Measurements from ENCODE around the gene ITGA3. TPM values are rescaled to one million over a fixed set of nuclear protein-coding genes. Genes with fewer than 3 reads are reported as not detected.
A peak's percentile ranks its signal among the peaks of the same experiment; 100 is the strongest.
"Not testable (repeated sequence)": the region's sequence is repeated elsewhere in the genome, so short reads cannot be mapped to it uniquely, and the experiment has no call there.

Gene ITGA3
- total RNA-seq, 2 donors from 2014 or later, result 7.4 to 40.7 TPM

GRCh38 chr17:50027881-50028735 lies 27.8 kb upstream of the ITGA3 start:
- H3K9me3 Mint-ChIP-seq, result peaks cover 0 to 3% of the 10 kb centered on the region in 2 donors
- ATAC-seq, result no peak
- H3K27ac Mint-ChIP-seq, result no peak overlapping the region
- DNase-seq (ENCODE audit: low spot score in 2 of 2), result no peak
- no peaks in the 10 kb centered on the region for H3K36me3 Mint-ChIP-seq

GRCh38 chr17:50028736-50029120 lies 27.2 kb upstream of the ITGA3 start:
- no peaks in the 10 kb centered on the region for H3K36me3 Mint-ChIP-seq
- DNase-seq (ENCODE audit: low spot score in 2 of 2) (no peak), ATAC-seq (no peak)
- H3K9me3 Mint-ChIP-seq, result peaks cover 0 to 3% of the 10 kb centered on the region in 2 donors
- no peak overlapping the region for H3K27ac Mint-ChIP-seq

GRCh38 chr17:50029185-50029584 lies 26.7 kb upstream of the ITGA3 start:
- H3K36me3 Mint-ChIP-seq, result no peaks in the 10 kb centered on the region
- ATAC-seq (no peak), DNase-seq (ENCODE audit: low spot score in 2 of 2) (no peak)
- H3K27ac Mint-ChIP-seq, result peak overlapping the region in 1 of 2 donors; percentile 22
- H3K9me3 Mint-ChIP-seq, result peaks cover 0 to 3% of the 10 kb centered on the region in 2 donors

GRCh38 chr17:50033316-50033715 lies 22.6 kb upstream of the ITGA3 start:
- no peaks in the 10 kb centered on the region for H3K36me3 Mint-ChIP-seq
- H3K9me3 Mint-ChIP-seq, result no peaks in the 10 kb centered on the region
- no peak overlapping the region for H3K27ac Mint-ChIP-seq
- ATAC-seq (no peak), DNase-seq (ENCODE audit: low spot score in 2 of 2) (no peak)

DNA sequence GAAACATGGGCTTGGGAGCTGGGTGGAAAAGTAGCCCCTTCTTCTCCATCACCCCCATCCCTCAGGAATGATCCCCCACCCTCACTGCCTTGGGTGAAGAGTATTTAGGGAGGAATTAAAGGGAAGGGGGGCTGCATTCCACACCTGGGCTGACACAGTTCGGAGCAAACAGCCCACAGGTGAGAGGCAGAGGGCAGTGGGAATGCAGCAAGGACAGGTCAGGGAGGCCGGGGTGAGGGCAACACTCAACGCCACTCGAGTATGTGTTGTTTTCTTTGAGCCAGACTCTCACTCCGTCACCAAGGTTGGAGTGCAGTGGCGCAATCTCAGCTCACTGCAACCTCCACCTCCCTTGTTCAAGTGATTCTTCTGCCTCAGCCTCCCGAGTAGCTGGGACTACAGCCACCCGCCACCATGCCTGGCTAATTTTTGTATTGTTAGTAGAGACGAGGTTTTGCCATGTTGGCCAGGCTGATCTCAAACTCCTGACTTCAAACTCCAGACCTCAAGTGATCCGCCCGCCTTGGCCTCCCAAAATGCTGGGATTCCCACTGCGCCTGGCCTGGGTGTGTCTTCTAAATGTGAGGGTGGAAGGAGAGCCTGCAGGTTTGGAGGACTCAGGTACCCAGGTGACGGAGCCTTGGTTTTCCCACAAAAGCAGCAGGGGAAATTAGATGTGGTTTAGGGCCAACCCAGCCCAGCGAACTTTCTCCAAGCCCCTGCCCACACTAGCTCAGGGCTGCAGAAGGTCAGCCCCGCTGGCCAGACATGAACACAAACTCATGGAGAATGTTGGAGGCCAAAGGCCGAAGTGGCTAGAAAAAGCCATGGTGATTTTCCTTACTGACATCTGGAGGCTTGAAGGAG lies 21.2 kb upstream of the ITGA3 start:
- no peaks in the 10 kb centered on the region for H3K36me3 Mint-ChIP-seq
- H3K9me3 Mint-ChIP-seq, result no peaks in the 10 kb centered on the region
- DNase-seq (ENCODE audit: low spot score in 2 of 2) (no peak), ATAC-seq (no peak)
- no peak overlapping the region for H3K27ac Mint-ChIP-seq

GRCh38 chr17:50035421-50035879 lies 20.5 kb upstream of the ITGA3 start:
- ATAC-seq (no peak), DNase-seq (ENCODE audit: low spot score in 2 of 2) (no peak)
- Mint-ChIP-seq H3K36me3 (no peaks in the 10 kb centered on the region), H3K9me3 (no peaks in the 10 kb centered on the region), H3K27ac (peak overlapping the region in 1 of 2 donors; percentile 84)

- H3K27ac Mint-ChIP-seq, result no peak overlapping the region
- no peaks in the 10 kb centered on the region for H3K36me3 Mint-ChIP-seq
- ATAC-seq (no peak), DNase-seq (ENCODE audit: low spot score in 2 of 2) (no peak)
- no peaks in the 10 kb centered on the region for H3K9me3 Mint-ChIP-seq
Observed at GRCh38 chr17:50035945-50036344, 20.0 kb upstream of the ITGA3 start.

DNA sequence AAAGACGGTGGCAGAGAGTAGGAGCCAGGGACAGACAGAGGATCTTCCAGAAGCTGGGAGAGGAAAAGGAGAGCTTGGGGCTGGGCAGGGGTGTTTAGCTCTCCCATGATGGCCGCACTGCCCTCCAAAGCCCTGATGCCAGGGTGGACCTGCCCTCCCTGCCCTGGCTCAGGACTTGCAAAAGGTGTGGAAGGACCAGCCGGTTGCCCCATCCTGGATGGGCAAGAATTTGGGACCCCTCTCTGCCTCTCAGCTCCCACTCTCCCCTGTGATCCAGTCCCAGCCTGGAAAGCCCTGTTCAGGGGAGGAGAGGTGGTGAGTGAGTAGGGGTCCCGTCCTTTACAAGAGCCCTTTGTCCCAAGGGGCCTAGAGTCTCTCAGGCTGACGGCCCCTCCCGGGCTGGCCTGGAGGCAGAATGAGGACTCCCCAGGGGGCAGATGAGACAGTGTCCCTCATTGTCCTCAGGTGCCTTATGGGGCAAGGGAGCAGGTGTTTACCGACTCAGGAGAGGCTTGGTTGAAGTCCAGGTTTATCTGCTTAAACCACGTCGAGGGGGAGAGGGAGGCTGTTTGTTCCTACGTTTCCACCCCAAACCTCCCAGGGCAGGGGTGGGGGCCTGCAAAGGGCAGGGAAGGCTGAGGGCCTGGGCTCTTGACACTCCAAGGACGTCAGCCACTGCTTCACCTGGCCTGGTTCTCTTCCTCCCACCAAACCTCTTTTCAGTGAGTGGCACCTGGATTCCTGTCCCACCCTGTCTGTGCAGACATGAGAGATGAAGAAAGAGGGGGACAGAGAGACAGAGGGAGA lies 19.3 kb upstream of the ITGA3 start:
- Mint-ChIP-seq H3K27ac (no peak overlapping the region), H3K9me3 (no peaks in the 10 kb centered on the region), H3K36me3 (no peaks in the 10 kb centered on the region)
- ATAC-seq (no peak), DNase-seq (ENCODE audit: low spot score in 2 of 2) (peak in 1 of 2 donors; percentile 37)

GRCh38 chr17:50037321-50038107 lies 18.4 kb upstream of the ITGA3 start:
- peak overlapping the region in 1 of 2 donors; percentile 46 for H3K27ac Mint-ChIP-seq
- no peaks in the 10 kb centered on the region for H3K9me3 Mint-ChIP-seq
- ATAC-seq (no peak), DNase-seq (ENCODE audit: low spot score in 2 of 2) (peak in 1 of 2 donors; percentile 37)
- no peaks in the 10 kb centered on the region for H3K36me3 Mint-ChIP-seq

DNA sequence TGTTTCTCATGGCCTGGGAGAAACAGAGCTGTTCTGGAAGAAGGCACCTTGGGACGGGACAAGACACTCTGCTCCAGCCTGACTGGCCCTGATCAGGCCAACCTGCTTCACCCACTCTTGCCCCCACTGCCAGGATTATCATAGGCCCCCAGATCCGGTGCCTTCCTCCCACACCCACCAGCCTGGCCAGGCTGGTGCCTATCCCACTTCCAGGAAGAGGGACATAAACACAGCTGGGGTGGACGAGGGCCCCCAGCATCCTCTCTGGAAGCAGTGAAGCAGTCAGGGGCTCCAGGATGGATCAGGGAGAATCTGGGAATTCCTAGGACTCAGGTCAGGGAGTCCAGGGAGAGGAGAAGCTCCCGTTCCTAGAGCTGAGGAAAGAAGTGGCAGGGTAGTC lies 16.9 kb upstream of the ITGA3 start:
- H3K27ac Mint-ChIP-seq, result no peak overlapping the region
- ATAC-seq, result no peak
- DNase-seq (ENCODE audit: low spot score in 2 of 2), result no peak
- no peaks in the 10 kb centered on the region for H3K9me3 Mint-ChIP-seq
- no peaks in the 10 kb centered on the region for H3K36me3 Mint-ChIP-seq

DNA sequence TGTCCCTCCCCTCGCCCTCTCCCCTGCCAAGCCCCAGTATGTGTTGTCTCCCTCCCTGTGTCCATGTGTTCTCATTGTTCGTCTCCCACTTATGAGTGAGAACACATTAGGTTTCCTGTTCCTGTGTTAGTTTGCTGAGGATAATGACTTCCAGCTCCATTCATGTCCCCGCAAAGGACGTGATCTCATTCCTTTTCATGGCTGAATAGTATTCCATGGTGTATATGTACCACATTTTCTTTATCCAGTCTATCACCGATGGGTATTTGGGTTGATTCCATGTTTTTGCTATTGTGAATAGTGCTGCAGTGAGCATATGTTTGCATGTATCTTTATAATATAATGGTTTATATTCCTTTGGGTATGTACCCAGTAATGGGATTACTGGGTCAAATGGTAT lies 15.4 kb upstream of the ITGA3 start:
- H3K9me3 Mint-ChIP-seq; H3K36me3 Mint-ChIP-seq; ATAC-seq; H3K27ac Mint-ChIP-seq; DNase-seq (ENCODE audit: low spot score in 2 of 2): not testable (repeated sequence)

GRCh38 chr17:50042211-50042610 lies 13.7 kb upstream of the ITGA3 start:
- no peaks in the 10 kb centered on the region for H3K36me3 Mint-ChIP-seq
- peak overlapping the region in 1 of 2 donors; percentile 17 for H3K27ac Mint-ChIP-seq
- DNase-seq (ENCODE audit: low spot score in 2 of 2) (no peak), ATAC-seq (no peak)
- no peaks in the 10 kb centered on the region for H3K9me3 Mint-ChIP-seq

DNA sequence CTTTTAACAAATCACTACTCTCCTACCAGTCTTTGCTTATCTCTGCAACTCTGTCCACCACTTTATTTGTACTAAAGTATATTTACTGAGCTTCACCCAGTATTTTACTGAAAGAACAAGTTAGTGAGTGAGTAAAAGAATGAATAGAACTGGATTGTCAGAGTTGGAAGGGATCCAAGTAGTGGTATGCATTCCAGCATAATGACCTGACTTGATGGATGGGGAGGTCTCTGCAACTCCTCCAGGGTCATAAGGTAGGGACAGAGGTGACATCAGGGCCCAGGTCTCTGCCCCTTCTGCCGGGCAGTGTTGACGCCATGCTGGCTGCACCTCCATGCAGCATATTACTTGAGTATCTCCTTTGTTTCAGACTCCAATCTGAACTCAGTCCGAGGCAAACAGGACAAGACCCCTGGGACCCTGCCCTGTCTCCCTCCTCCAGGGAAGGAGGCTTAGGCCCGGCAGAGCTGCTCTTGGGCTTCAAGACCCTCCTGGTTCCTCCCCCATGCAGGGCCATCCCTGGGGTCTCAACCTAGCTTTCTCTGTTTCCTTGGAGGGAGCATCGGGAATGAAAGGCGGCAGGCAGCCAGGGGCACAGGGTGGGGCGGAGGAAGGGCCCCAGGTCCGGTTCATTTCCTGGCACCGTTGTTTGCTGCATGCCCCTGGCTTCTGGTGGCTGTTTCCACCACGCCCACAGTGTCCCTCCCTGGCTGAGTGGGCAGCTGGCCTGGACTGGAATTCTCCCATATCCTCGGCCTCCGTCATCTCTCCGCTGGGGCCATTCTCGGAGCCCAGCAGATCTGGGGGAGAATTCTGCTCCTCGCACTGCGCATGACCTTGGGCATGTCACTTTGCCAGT lies 12.4 kb upstream of the ITGA3 start:
- ATAC-seq, result no peak
- Mint-ChIP-seq H3K9me3 (no peaks in the 10 kb centered on the region), H3K27ac (no peak overlapping the region), H3K36me3 (no peaks in the 10 kb centered on the region)
- no peak for DNase-seq (ENCODE audit: low spot score in 2 of 2)

DNA sequence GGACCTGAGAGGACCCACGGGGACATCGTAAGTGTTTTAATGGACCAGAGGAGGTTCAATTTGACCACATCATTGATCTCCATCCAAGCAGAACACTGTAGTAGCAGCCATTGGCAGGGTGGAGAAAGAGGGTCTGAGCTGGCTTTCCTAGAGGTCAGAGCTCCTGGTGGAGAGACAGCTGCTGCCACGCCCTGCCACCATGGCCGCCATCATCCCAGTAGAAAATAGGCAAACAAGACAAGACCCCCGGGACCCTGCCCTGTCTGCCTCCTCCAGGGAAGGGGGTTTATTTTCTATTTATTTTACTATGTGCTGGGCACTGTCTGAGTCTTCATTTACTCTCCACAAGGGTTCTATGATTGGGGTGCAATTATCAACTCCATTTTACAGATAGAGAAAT lies 11.4 kb upstream of the ITGA3 start:
- H3K36me3 Mint-ChIP-seq, result peaks cover 0 to 3% of the 10 kb centered on the region in 2 donors
- ATAC-seq (no peak), DNase-seq (ENCODE audit: low spot score in 2 of 2) (no peak)
- peak overlapping the region in 1 of 2 donors; percentile 76 for H3K27ac Mint-ChIP-seq
- H3K9me3 Mint-ChIP-seq, result peaks cover 0 to 2% of the 10 kb centered on the region in 2 donors

DNA sequence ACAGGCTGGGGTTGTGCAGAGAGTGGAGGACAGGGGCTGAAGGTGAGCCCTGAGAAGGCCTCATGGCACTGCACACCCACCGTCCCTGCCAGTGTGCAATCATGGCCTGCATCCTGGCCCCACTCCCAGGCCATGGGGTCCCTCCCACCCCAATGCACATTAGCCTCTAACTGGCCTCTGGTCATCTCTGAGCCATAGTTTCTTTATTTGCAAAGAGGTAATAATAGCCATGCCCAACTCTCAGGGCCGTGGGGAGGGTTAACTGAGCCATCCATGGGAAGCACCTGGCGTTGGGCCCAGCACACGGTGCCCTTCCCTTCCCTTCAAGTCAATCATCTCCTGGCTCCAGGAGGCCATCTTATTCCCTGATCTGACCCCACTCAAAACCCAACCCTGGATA lies 10.8 kb upstream of the ITGA3 start:
- ATAC-seq, result no peak
- DNase-seq (ENCODE audit: low spot score in 2 of 2), result no peak
- Mint-ChIP-seq H3K36me3 (peaks cover 0 to 6% of the 10 kb centered on the region in 2 donors), H3K27ac (no peak overlapping the region), H3K9me3 (peaks cover 0 to 5% of the 10 kb centered on the region in 2 donors)

Measured in activated naive CD4-positive, alpha-beta T cell treated with anti-CD3 and anti-CD28 coated beads, Interleukin-2, amount 50 U/mL, for 72 hours (primary cell).